ENCODE results near the gene TAS2R60.

GRCh38 chr7:143410521-143411004 is 32.7 kb upstream of the TAS2R60 start:
- no peak for TF ChIP-seq POU2F2 (IDR thresholded peaks at IDR 0.05; ENCODE audit: low read depth, low read length)
- TF ChIP-seq POLR2A (IDR thresholded peaks at IDR 0.05; ENCODE audit: low read depth, low read length), result no peak

Data from GM12891 (cell line).